Fibroblast of the conjunctiva (primary cell): ENCODE measurements around the gene LCLAT1.

Source experiments
- DNase-seq: peaks from one replicate; pipeline ENCODE4 v3.0.0-alpha.2; 2010; ENCODE audit warnings: low read depth

Gene LCLAT1

GRCh38 chr2:30692829-30693275 is 245.8 kb downstream of the LCLAT1 start:
- DNase-seq = no peak
